K562 (cell line): ENCODE measurements around the gene NONO. TPM values are rescaled to one million over a fixed set of nuclear protein-coding genes. Genes with fewer than 3 reads are reported as not detected.

Source experiments
- ATAC-seq: fragments of 200-7000 bp; cut with Tn5 transposase; 3 replicates; pipeline ENCODE4 v1.9.1; 2020; ENCODE audit warnings: moderate library complexity
- BruUV-seq: library from RNA; stranded (reverse); fragments of 400-500 nt; replicated peaks from 2 replicates; lab custom pipeline; 2021; lab: Mats Ljungman, UMichigan
- CTCF ChIA-PET: fragments of 300-600 bp; formaldehyde crosslinking; extraction: SDS; loops from one replicate; lab custom pipeline; 2021; ENCODE audit warnings: low intra/inter-chr PET ratio; lab: Yijun Ruan, JAX
- POLR2A ChIA-PET: fragments of 300-600, 350-650 bp; sonication (Branson Sonifier 250); formaldehyde crosslinking; extraction: SDS; loops from one replicate; lab custom pipeline; 2021; ENCODE audit warnings: antibody characterized with exemption, inconsistent platforms; lab: Yijun Ruan, JAX
- DNase-seq, 4 experiments: peaks; one replicate each; pipeline versions ENCODE4 v3.0.0 to v3.0.0-alpha.2; 2011 to 2018; ENCODE audit warnings: low spot score in 3 of 4, mixed read lengths in 3 of 4; ENCODE audit errors: extremely low read depth in 1 of 4
- FAIRE-seq: peaks from 2 replicates; lab custom pipeline; 2011; peaks lifted over from hg19 to GRCh38; lab: Jason Lieb, UNC
- H2AFZ ChIP-seq: 2 replicates; pipeline ENCODE4 v1.6.0; 2011; ENCODE audit warnings: low read depth, low read length, control low read depth, inconsistent platforms
- H3K27ac ChIP-seq: fragments of 200-600 bp; 3 replicates; pipeline ENCODE4 v1.8.0; 2011; ENCODE audit warnings: low read depth, mild to moderate bottlenecking, control low read depth, inconsistent platforms, low read length, moderate library complexity, mixed read lengths; ENCODE audit errors: extremely low read depth
- H3K27me3 ChIP-seq, 2 experiments: fragments of 300-600 bp in 1 of 2; 2 replicates in 1 of 2; 3 replicates in 1 of 2; pipeline versions ENCODE4 v1.6.0 to v1.8.0; 2011; ENCODE audit warnings: inconsistent platforms in 2 of 2, low read length in 2 of 2, mild to moderate bottlenecking in 1 of 2, mixed read lengths in 1 of 2, moderate library complexity in 1 of 2; ENCODE audit not compliant: control insufficient read depth in 2 of 2, insufficient read depth in 2 of 2
- H3K36me3 ChIP-seq: fragments of 300-600 bp; 3 replicates; pipeline ENCODE4 v1.8.0; 2011; ENCODE audit warnings: mild to moderate bottlenecking, low read length, inconsistent platforms; ENCODE audit not compliant: control insufficient read depth, insufficient read depth
- H3K4me1 ChIP-seq, 2 experiments: fragments of 200-600 bp in 1 of 2; replicated peaks in 1 of 2; 2 replicates in 1 of 2; 3 replicates in 1 of 2; pipeline versions ENCODE4 v1.5.1 to v1.8.0; 2011; ENCODE audit warnings: inconsistent platforms in 2 of 2, low read length in 2 of 2, mild to moderate bottlenecking in 1 of 2, mixed read lengths in 1 of 2, moderate library complexity in 1 of 2; ENCODE audit not compliant: control insufficient read depth in 2 of 2, insufficient read depth in 2 of 2
- H3K4me2 ChIP-seq: 2 replicates; pipeline ENCODE4 v1.6.1; 2011; ENCODE audit warnings: low read length, control low read depth, inconsistent platforms, mixed read lengths; ENCODE audit not compliant: insufficient read depth
- H3K4me3 ChIP-seq: fragments of 200-600 bp; sonication (generic), shearing (Covaris generic); 2 replicates; pipeline ENCODE4 v1.5.1; 2016; ENCODE audit warnings: control low read depth, inconsistent platforms
- H3K79me2 ChIP-seq: fragments of 200-600 bp; 3 replicates; pipeline ENCODE4 v1.8.0; 2011; ENCODE audit warnings: low read length, inconsistent platforms; ENCODE audit not compliant: control insufficient read depth, insufficient read depth
- H3K9ac ChIP-seq, 2 experiments: 2 replicates each; pipeline versions ENCODE4 v1.6.0 to v1.6.1; 2011; ENCODE audit warnings: low read depth in 2 of 2, low read length in 2 of 2, control low read depth in 1 of 2, inconsistent platforms in 1 of 2, mild to moderate bottlenecking in 1 of 2, mixed read lengths in 1 of 2; ENCODE audit not compliant: insufficient read depth in 1 of 2
- H3K9me1 ChIP-seq: one replicate; pipeline ENCODE4 v1.6.0; 2011; ENCODE audit warnings: inconsistent platforms, mild to moderate bottlenecking, low read length, moderate library complexity; ENCODE audit not compliant: control insufficient read depth, insufficient read depth
- H3K9me3 ChIP-seq: replicated peaks from 2 replicates; pipeline ENCODE4 v1.5.1; 2011; ENCODE audit warnings: low read depth, low read length, inconsistent platforms; ENCODE audit not compliant: control insufficient read depth, insufficient read depth
- H4K20me1 ChIP-seq: replicated peaks from 2 replicates; pipeline ENCODE4 v1.6.1; 2011; ENCODE audit warnings: low read length, inconsistent platforms, mixed read lengths; ENCODE audit not compliant: control insufficient read depth, insufficient read depth
- ADNP ChIP-seq: fragments of 200-800 bp; sonication (Bioruptor generic); IDR thresholded peaks from 2 replicates; pipeline ENCODE4 v1.6.1; 2016; ENCODE audit warnings: missing genetic modification characterization, missing compliant biosample characterization
- BHLHE40 ChIP-seq: IDR thresholded peaks from 2 replicates; pipeline ENCODE4 v1.6.1; 2011; ENCODE audit warnings: low read length, improper control_type of control experiment
- KAT7 ChIP-seq: sonication (generic); formaldehyde crosslinking; IDR thresholded peaks from 2 replicates; pipeline ENCODE4 v1.8.0; 2022; ENCODE audit warnings: missing genetic modification reagents, mild to moderate bottlenecking, borderline replicate concordance
- NFE2L1 ChIP-seq: fragments of 450-650 bp; IDR thresholded peaks from 2 replicates; pipeline ENCODE4 v1.6.1; 2016; ENCODE audit warnings: missing genetic modification characterization, low read depth, mild to moderate bottlenecking, missing compliant biosample characterization, moderate library complexity, borderline replicate concordance
- NONO ChIP-seq, 2 experiments: fragments of 200-400 bp in 1 of 2; fragments of 450-650 bp in 1 of 2; formaldehyde crosslinking in 1 of 2; IDR thresholded peaks; 2 replicates each; pipeline ENCODE4 v1.6.1; 2017; ENCODE audit warnings: low read depth in 2 of 2, mild to moderate bottlenecking in 2 of 2, moderate library complexity in 2 of 2, low read length in 1 of 2
- RBM15 ChIP-seq: fragments of 200-400 bp; formaldehyde crosslinking; IDR thresholded peaks from 2 replicates; pipeline ENCODE4 v1.6.1; 2018; ENCODE audit warnings: mild to moderate bottlenecking, low read length, moderate library complexity; ENCODE audit not compliant: insufficient read depth
- RFX7 ChIP-seq: fragments of 250-450 bp; sonication (Bioruptor Pico); IDR thresholded peaks from 2 replicates; pipeline ENCODE4 v1.5.1; 2021; ENCODE audit warnings: mild to moderate bottlenecking
- SIX5 ChIP-seq, 2 experiments: IDR thresholded peaks; 2 replicates each; pipeline ENCODE4 v1.6.1; 2011; ENCODE audit warnings: low read length in 2 of 2, borderline replicate concordance in 1 of 2, low read depth in 1 of 2, mild to moderate bottlenecking in 1 of 2, moderate library complexity in 1 of 2; ENCODE audit not compliant: insufficient read depth in 1 of 2
- SPI1 ChIP-seq: IDR thresholded peaks from 2 replicates; pipeline ENCODE4 v1.6.1; 2011; ENCODE audit warnings: low read depth, low read length, control low read depth, borderline replicate concordance
- ZNF12 ChIP-seq: sonication (generic); formaldehyde crosslinking; IDR thresholded peaks from 2 replicates; pipeline ENCODE4 v1.4.0; 2020; ENCODE audit warnings: mild to moderate bottlenecking, missing genetic modification reagents
- ZNF143 ChIP-seq: sonication (generic); formaldehyde crosslinking; IDR thresholded peaks from 2 replicates; pipeline ENCODE4 v1.9.0; 2022; ENCODE audit warnings: mild to moderate bottlenecking, missing genetic modification reagents
- ZNF384 ChIP-seq: IDR thresholded peaks from 2 replicates; pipeline ENCODE4 v1.6.1; 2012; ENCODE audit warnings: low read depth, low read length, improper control_type of control experiment
- WGBS: fragments of 100-300 bp; shearing (Covaris generic); methylation state at CpG from one replicate; pipeline ENCODE4 v1.1.6; 2016; ENCODE audit warnings: low coverage, mixed read lengths; ENCODE audit not compliant: insufficient coverage; ENCODE audit errors: missing lambda C conversion rate; 5-methylcytosine and 5-hydroxymethylcytosine counted together
- in situ Hi-C: fragments of 300-500 bp; cut with MboI; formaldehyde crosslinking; loops from 4 replicates; pipeline ENCODE4 v1.15.0; 2018; ENCODE audit warnings: inconsistent platforms, mixed read lengths
- intact Hi-C: fragments of 100-400 bp; cut with micrococcal nuclease; formaldehyde crosslinking; loops from 2 replicates; pipeline ENCODE4 v1.14.2; 2022
- polyA plus RNA-seq, 8 experiments: library from polyadenylated mRNA; depleted of rRNA in 4 of 8; stranded (reverse) in 5 of 8; unstranded in 3 of 8; fragments of >200 nt; fragmentation: Nextera tagmentation in 2 of 8; fragmentation: Illumina TruSeq in 1 of 8; extraction: Ambion mirVana in 2 of 8; extraction: Trizol in 1 of 8; gene quantifications; 2 replicates each; pipeline versions ENCODE4 v1.2.1 to v1.2.3, GENCODE V29; 2011 to 2014; ENCODE audit warnings: inconsistent platforms in 1 of 8, missing spikeins in 1 of 8
- total RNA-seq, 7 experiments: library from RNA; depleted of rRNA in 6 of 7; stranded (reverse); fragments of >200 nt in 6 of 7; fragmentation: Illumina TruSeq in 2 of 7; extraction: Trizol in 2 of 7; gene quantifications; 2 replicates each; pipeline versions ENCODE4 v1.2.1 to v1.2.3, GENCODE V29; 2011 to 2021; ENCODE audit warnings: low replicate concordance in 1 of 7
- TF ChIP-seq, protein P1 (sequence below): fragments of 250-450 bp; sonication (Bioruptor Pico); IDR thresholded peaks from 2 replicates; pipeline ENCODE4 v1.5.0; 2020; ENCODE audit warnings: mild to moderate bottlenecking
- TF ChIP-seq, protein P2 (sequence below): sonication (generic); formaldehyde crosslinking; IDR thresholded peaks from 2 replicates; pipeline ENCODE4 v1.8.0; 2022; ENCODE audit warnings: mild to moderate bottlenecking, missing genetic modification reagents
- TF ChIP-seq, protein P3 (sequence below): fragments of 250-450 bp; sonication (Bioruptor Pico); IDR thresholded peaks from 2 replicates; pipeline ENCODE4 v1.8.0; 2021; ENCODE audit warnings: mild to moderate bottlenecking, moderate library complexity

Gene NONO
- total and polyA plus RNA-seq, 9 of the 15 experiments (the other 6 are each of a cell fraction or from before 2014, with no cell fraction given): 333 to 651 (median 451) TPM

DNA sequence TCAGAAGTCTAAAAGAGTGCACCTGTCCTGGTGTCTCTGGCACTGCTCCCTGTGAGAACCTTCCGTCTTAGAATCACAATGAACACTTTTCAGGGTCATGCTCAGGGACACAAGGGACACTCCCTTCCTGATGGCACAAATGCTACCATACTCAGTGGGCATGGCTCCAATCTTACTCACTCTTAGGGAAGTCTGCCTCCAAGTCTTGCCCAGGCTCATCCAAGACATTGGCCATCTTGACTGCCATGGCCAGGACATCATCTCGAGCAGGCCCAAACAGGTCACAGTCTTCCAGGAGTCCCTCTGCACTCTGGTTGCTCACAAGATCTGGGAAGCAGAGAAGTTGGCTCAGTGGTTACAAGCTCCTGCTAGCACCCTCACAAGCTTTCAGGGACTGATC is 38.3 kb upstream of the NONO start (continued):
- no peak for TF ChIP-seq NFE2L1
- TF ChIP-seq ADNP (tag): no peak
- TF ChIP-seq KAT7 (CRISPR knock-in tag): no peak
- TF ChIP-seq ZNF384: no peak
- TF ChIP-seq SIX5 (IDR thresholded peaks at IDR 0.05; ENCODE audit: borderline replicate concordance in 1 of 2, insufficient read depth in 1 of 2, low read depth in 1 of 2, low read length in 2 of 2): no peak
- TF ChIP-seq, protein P1, sequence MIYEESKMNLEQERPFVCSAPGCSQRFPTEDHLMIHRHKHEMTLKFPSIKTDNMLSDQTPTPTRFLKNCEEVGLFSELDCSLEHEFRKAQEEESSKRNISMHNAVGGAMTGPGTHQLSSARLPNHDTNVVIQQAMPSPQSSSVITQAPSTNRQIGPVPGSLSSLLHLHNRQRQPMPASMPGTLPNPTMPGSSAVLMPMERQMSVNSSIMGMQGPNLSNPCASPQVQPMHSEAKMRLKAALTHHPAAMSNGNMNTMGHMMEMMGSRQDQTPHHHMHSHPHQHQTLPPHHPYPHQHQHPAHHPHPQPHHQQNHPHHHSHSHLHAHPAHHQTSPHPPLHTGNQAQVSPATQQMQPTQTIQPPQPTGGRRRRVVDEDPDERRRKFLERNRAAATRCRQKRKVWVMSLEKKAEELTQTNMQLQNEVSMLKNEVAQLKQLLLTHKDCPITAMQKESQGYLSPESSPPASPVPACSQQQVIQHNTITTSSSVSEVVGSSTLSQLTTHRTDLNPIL (CRISPR knock-in tag): no peak

DNA sequence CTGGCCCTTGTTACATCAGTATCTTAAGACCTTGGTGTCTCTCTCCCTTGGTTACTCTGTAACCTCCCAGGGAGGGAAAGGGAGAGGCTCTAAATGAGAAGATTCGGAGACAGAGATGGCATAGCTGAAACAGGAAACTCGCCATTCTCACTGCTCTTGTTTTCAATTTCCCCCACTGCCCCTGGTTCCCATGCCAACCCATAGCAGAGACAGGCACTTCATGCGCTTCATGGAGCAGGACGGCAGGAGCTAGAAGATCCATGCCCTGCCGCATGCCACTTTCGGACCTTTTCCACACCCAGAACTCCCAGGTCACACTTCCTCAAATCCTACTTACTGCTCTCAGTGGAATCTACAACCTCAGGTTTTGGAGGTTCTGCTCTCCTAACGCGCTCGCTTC is 32.6 kb upstream of the NONO start:
- H3K79me2 ChIP-seq: peaks cover 23% of the 10 kb centered on the region
- no peak for TF ChIP-seq NONO (IDR thresholded peaks at IDR 0.05; ENCODE audit: low read depth in 2 of 2, low read length in 1 of 2)
- TF ChIP-seq RBM15: no peak
- no peak for TF ChIP-seq RFX7
- TF ChIP-seq, protein P2, sequence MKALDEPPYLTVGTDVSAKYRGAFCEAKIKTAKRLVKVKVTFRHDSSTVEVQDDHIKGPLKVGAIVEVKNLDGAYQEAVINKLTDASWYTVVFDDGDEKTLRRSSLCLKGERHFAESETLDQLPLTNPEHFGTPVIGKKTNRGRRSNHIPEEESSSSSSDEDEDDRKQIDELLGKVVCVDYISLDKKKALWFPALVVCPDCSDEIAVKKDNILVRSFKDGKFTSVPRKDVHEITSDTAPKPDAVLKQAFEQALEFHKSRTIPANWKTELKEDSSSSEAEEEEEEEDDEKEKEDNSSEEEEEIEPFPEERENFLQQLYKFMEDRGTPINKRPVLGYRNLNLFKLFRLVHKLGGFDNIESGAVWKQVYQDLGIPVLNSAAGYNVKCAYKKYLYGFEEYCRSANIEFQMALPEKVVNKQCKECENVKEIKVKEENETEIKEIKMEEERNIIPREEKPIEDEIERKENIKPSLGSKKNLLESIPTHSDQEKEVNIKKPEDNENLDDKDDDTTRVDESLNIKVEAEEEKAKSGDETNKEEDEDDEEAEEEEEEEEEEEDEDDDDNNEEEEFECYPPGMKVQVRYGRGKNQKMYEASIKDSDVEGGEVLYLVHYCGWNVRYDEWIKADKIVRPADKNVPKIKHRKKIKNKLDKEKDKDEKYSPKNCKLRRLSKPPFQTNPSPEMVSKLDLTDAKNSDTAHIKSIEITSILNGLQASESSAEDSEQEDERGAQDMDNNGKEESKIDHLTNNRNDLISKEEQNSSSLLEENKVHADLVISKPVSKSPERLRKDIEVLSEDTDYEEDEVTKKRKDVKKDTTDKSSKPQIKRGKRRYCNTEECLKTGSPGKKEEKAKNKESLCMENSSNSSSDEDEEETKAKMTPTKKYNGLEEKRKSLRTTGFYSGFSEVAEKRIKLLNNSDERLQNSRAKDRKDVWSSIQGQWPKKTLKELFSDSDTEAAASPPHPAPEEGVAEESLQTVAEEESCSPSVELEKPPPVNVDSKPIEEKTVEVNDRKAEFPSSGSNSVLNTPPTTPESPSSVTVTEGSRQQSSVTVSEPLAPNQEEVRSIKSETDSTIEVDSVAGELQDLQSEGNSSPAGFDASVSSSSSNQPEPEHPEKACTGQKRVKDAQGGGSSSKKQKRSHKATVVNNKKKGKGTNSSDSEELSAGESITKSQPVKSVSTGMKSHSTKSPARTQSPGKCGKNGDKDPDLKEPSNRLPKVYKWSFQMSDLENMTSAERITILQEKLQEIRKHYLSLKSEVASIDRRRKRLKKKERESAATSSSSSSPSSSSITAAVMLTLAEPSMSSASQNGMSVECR: no peak
- TF ChIP-seq SPI1: no peak
- TF ChIP-seq ZNF12 (CRISPR knock-in tag): no peak
- TF ChIP-seq ZNF143: no peak
- no peak for TF ChIP-seq BHLHE40
- TF ChIP-seq, protein P3, sequence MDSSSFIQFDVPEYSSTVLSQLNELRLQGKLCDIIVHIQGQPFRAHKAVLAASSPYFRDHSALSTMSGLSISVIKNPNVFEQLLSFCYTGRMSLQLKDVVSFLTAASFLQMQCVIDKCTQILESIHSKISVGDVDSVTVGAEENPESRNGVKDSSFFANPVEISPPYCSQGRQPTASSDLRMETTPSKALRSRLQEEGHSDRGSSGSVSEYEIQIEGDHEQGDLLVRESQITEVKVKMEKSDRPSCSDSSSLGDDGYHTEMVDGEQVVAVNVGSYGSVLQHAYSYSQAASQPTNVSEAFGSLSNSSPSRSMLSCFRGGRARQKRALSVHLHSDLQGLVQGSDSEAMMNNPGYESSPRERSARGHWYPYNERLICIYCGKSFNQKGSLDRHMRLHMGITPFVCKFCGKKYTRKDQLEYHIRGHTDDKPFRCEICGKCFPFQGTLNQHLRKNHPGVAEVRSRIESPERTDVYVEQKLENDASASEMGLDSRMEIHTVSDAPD (CRISPR knock-in tag): no peak

More for the DNA sequence above, 32.6 kb upstream of the NONO start:
- ChIA-PET CTCF (interaction anchor here (0.7 kb wide), 1 partner anchor 8 kb away, joined by 4 read pairs; no protein-coding TSS in a partner anchor), POLR2A (no interaction called here)
- no TSS peak for BruUV-seq
- Histone ChIP-seq H3K4me2 (no peak overlapping the region), H3K9me1 (no peaks in the 10 kb centered on the region), H3K36me3 (peaks cover 48% of the 10 kb centered on the region; the same call in 2 of the 3 replicates), H3K9me3 (no peaks in the 10 kb centered on the region), H3K9ac (no peak overlapping the region), H3K27ac (no peak overlapping the region), H4K20me1 (no peaks in the 10 kb centered on the region), H2AFZ (no peak overlapping the region), H3K27me3 (no peaks in the 10 kb centered on the region), H3K4me1 (peaks cover 21 to 30% of the 10 kb centered on the region in 2 experiments; a peak in 4 of 5 replicates), H3K4me3 (no peak overlapping the region)
- DNase-seq (no peak), FAIRE-seq (no peak), ATAC-seq (no peak)
- in situ Hi-C loops: no loop called here
- intact Hi-C loops: no loop called here
- 96% methylated on average over 4 of the region's 9 CpGs for WGBS
